Epithelial cell of esophagus (primary cell): Measurements from ENCODE around the gene LIPG.
A peak's percentile ranks its signal among the peaks of the same experiment; 100 is the strongest.
"Not testable (repeated sequence)": the region's sequence is repeated elsewhere in the genome, so short reads cannot be mapped to it uniquely, and the experiment has no call there.

ENCODE experiments used
- DNase-seq: peaks from one replicate; pipeline ENCODE4 v3.0.0; 2010; ENCODE audit warnings: low read depth
- H3K4me3 ChIP-seq: 2 replicates; pipeline ENCODE4 v1.5.1; 2011; ENCODE audit warnings: mild to moderate bottlenecking, low read length, control low read depth
- CTCF ChIP-seq: IDR thresholded peaks from 2 replicates; pipeline ENCODE4 v1.5.1; 2011; ENCODE audit warnings: low read depth, mild to moderate bottlenecking, low read length, control low read depth, inconsistent platforms; ENCODE audit not compliant: insufficient read depth; ENCODE audit errors: missing control alignments

LIPG gene

GRCh38 chr18:49547701-49548100, 14.2 kb upstream of the LIPG start:
- DNase-seq, result peak; percentile 63
- H3K4me3 ChIP-seq, result no peak overlapping the region
- TF ChIP-seq CTCF, result no peak

DNA sequence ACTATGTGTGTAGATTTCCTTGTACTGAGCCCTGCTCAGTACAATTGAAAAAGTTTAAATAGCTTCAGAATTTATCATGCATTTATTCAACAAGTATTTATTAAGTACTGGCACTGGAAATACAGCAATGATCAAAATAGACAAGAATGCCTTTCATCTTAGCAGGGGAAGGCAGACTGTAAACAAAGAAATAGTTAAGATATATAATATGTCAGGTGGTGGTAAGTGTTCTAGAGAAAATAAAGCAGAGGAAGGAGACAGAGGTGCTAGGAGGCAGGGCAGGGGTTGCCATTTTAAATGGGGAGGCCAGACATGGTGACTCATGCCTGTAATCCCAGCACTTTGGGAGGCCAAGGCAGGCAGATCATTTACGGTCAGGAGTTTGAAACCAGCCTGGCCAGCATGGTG, 13.6 kb upstream of the LIPG start:
- H3K4me3 ChIP-seq, result no peak overlapping the region
- DNase-seq, result peak; percentile 62
- TF ChIP-seq CTCF, result no peak

- no peak overlapping the region for H3K4me3 ChIP-seq
- TF ChIP-seq CTCF, result no peak
- DNase-seq, result no peak
These were observed 11.1 kb upstream of the LIPG start for GRCh38 chr18:49550621-49551339.

DNA sequence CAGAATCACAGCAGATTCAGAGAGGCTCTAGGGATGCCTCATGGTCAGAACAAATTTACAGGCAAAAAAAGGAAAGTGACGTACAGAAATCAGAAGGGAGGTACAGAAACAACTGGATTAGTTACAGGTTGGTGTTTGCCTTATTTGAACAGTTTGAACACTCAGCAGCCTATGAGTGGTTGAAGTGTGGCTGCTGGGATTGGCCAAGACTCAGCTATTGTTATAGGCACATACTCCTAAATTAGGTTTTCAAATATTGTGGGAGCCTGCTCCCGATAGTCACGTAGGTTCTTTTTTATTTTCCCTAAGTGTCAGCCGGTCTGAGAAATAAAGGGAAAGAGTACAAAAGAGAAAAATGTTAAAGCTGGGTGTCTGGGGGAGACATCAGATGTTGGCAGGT, 8.9 kb upstream of the LIPG start:
- H3K4me3 ChIP-seq, result no peak overlapping the region
- no peak for DNase-seq
- no peak for TF ChIP-seq CTCF

- H3K4me3 ChIP-seq, result no peak overlapping the region
- no peak for TF ChIP-seq CTCF
- DNase-seq, result no peak
These were observed 6.2 kb upstream of the LIPG start for GRCh38 chr18:49555641-49556040.

DNA sequence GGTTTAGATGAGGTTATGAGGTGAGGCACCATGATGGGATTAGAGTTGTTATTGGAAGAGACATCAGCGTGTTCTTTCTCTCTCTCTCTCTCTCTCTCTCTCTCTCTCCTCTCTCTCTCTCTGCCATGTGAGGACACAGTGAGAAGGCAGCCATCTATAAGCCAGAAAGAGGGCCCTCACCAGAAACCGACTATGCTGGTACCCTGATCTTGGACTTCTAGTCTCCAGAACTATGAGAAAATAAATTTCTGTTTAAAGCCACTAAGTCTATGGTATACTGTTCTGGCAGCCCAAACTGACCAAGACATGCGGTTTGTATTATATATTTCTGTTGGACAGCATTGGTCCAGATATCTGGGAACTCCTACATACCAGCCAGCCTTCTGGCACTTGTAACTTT, 3.5 kb upstream of the LIPG start:
- DNase-seq, result no peak
- no peak overlapping the region for H3K4me3 ChIP-seq
- no peak for TF ChIP-seq CTCF

- DNase-seq, result peak; percentile 63
These were observed 2.4 kb upstream of the LIPG start for GRCh38 chr18:49559326-49559931.

More at GRCh38 chr18:49559326-49559931, 2.4 kb upstream of the LIPG start:
- H3K4me3 ChIP-seq, result not testable (repeated sequence)
- TF ChIP-seq CTCF, result peak; percentile 56
